Astrocyte (in vitro differentiated cells and primary cell): ENCODE data around the gene TPGS1.

Experiments
- EZH2 ChIP-seq: IDR thresholded peaks from 2 replicates; pipeline ENCODE4 v1.6.1; 2012; ENCODE audit warnings: mild to moderate bottlenecking, low read length, inconsistent platforms; ENCODE audit not compliant: insufficient read depth
- TF ChIP-seq, protein P1 (sequence below): IDR thresholded peaks from 2 replicates; pipeline ENCODE4 v1.5.1; 2011; ENCODE audit warnings: low read depth, mild to moderate bottlenecking, inconsistent platforms, low read length, moderate library complexity; ENCODE audit not compliant: insufficient read depth

DNA sequence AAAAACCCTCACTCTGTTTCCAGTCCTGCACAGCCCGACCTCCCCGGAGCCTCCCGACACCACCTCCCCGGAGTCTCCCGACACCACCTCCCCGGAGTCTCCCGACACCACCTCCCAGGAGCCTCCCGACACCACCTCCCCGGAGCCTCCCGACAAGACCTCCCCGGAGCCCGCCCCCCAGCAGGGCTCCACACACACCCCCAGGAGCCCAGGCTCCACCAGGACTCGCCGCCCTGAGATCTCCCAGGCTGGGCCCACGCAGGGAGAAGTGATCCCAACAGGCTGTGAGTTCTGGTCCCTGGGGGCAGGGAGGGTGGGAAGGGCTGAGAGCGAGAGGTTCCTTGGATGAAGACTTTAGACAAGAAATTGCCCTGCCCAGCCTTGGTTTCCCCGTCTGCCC, 5.7 kb upstream of the TPGS1 start:
- TF ChIP-seq, protein P1, sequence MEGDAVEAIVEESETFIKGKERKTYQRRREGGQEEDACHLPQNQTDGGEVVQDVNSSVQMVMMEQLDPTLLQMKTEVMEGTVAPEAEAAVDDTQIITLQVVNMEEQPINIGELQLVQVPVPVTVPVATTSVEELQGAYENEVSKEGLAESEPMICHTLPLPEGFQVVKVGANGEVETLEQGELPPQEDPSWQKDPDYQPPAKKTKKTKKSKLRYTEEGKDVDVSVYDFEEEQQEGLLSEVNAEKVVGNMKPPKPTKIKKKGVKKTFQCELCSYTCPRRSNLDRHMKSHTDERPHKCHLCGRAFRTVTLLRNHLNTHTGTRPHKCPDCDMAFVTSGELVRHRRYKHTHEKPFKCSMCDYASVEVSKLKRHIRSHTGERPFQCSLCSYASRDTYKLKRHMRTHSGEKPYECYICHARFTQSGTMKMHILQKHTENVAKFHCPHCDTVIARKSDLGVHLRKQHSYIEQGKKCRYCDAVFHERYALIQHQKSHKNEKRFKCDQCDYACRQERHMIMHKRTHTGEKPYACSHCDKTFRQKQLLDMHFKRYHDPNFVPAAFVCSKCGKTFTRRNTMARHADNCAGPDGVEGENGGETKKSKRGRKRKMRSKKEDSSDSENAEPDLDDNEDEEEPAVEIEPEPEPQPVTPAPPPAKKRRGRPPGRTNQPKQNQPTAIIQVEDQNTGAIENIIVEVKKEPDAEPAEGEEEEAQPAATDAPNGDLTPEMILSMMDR, result no peak
- TF ChIP-seq EZH2, result no peak
